Uterus (tissue), 2 donors: Measurements from ENCODE around the gene CCDC85A.

ENCODE experiments used
- POLR2A ChIP-seq, 2 donors: fragments of 450-650 bp; IDR thresholded peaks; one replicate each; pipeline ENCODE4 v1.6.1; 2016; ENCODE audit warnings: antibody characterized with exemption in 2 of 2, mild to moderate bottlenecking in 1 of 2, moderate library complexity in 1 of 2
- TF ChIP-seq, protein P1 (sequence below), 4 experiments: fragments of 200-600 bp in 2 of 4; fragments of 450-650 bp in 2 of 4; sonication (generic) in 2 of 4; IDR thresholded peaks; one replicate each; pipeline ENCODE4 v1.5.1; 2016 to 2019; ENCODE audit warnings: antibody characterized with exemption in 4 of 4, mild to moderate bottlenecking in 2 of 4, moderate library complexity in 1 of 4

DNA sequence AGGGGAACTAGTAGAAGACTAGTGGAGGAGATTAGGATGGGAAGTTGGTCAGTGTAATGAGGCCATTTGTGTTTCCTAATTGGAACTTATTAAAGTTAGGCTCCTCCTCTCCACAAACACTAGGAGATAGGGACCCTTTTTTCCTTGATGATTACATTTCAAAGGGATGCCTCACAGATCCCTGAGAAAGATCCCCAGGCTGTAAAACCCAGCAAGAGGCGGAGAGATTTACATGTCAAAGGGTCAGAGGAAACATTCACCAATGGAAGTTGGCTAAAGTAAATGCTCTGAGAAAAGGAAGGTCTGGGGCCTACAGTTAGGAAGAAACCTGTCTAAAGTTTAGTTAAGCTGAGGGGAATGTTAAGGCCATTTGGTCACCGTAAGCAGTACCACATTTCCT, 1.4 kb upstream of the CCDC85A start:
- TF ChIP-seq POLR2A (IDR thresholded peaks at IDR 0.05) = no peak
- TF ChIP-seq, protein P1, sequence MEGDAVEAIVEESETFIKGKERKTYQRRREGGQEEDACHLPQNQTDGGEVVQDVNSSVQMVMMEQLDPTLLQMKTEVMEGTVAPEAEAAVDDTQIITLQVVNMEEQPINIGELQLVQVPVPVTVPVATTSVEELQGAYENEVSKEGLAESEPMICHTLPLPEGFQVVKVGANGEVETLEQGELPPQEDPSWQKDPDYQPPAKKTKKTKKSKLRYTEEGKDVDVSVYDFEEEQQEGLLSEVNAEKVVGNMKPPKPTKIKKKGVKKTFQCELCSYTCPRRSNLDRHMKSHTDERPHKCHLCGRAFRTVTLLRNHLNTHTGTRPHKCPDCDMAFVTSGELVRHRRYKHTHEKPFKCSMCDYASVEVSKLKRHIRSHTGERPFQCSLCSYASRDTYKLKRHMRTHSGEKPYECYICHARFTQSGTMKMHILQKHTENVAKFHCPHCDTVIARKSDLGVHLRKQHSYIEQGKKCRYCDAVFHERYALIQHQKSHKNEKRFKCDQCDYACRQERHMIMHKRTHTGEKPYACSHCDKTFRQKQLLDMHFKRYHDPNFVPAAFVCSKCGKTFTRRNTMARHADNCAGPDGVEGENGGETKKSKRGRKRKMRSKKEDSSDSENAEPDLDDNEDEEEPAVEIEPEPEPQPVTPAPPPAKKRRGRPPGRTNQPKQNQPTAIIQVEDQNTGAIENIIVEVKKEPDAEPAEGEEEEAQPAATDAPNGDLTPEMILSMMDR (IDR thresholded peaks at IDR 0.05) = no peak
